Progenitor cell of endocrine pancreas (in vitro differentiated cells): ENCODE measurements around the gene ABCB7. TPM values are rescaled to one million over a fixed set of nuclear protein-coding genes. Genes with fewer than 3 reads are reported as not detected.
"Not testable (repeated sequence)": the region's sequence is repeated elsewhere in the genome, so short reads cannot be mapped to it uniquely, and the experiment has no call there.

Experiments
- DNase-seq: peaks from one replicate; pipeline ENCODE4 v3.0.0; 2021; ENCODE audit warnings: low spot score; ENCODE audit not compliant: unreplicated experiment
- H3K27ac Mint-ChIP-seq: 2 replicates; pipeline ENCODE4 v1.8.0; 2021; ENCODE audit warnings: mild to moderate bottlenecking, moderate library complexity, mixed read lengths
- H3K27me3 Mint-ChIP-seq: 2 replicates; pipeline ENCODE4 v1.8.0; 2021; ENCODE audit warnings: mixed read lengths
- H3K36me3 Mint-ChIP-seq: 2 replicates; pipeline ENCODE4 v1.8.0; 2022; ENCODE audit warnings: mixed read lengths; ENCODE audit not compliant: insufficient read depth
- H3K4me1 Mint-ChIP-seq: 2 replicates; pipeline ENCODE4 v1.8.0; 2021; ENCODE audit warnings: low read depth, mixed read lengths
- H3K4me3 Mint-ChIP-seq: 2 replicates; pipeline ENCODE4 v1.8.0; 2021; ENCODE audit warnings: low read depth, mild to moderate bottlenecking, moderate library complexity, mixed read lengths
- H3K9me3 Mint-ChIP-seq: 2 replicates; pipeline ENCODE4 v1.8.0; 2021; ENCODE audit warnings: low read depth, mixed read lengths
- CTCF ChIP-seq: fragments of 200-600 bp; sonication (generic); IDR thresholded peaks from one replicate; pipeline ENCODE4 v1.5.0; 2021; ENCODE audit warnings: antibody characterized with exemption, mild to moderate bottlenecking; ENCODE audit not compliant: unreplicated experiment
- long read RNA-seq: library from polyadenylated mRNA; unstranded; transcript quantifications from one replicate; pipeline ENCODE4 v2.0.0, GENCODE V29; 2020
- total RNA-seq: library from RNA; stranded (reverse); gene quantifications from 2 replicates; pipeline ENCODE4 v1.2.1, GENCODE V29; 2021

ABCB7 gene
- 37.0 and 40.0 TPM in 2 replicates for total RNA-seq
- long read RNA-seq, full-length matches to known transcripts, result 196 of 243 reads
- long read RNA-seq, partial matches to known transcripts, result 22 of 243 reads
- long read RNA-seq, other reads (novel, unspliced or antisense), result 25 of 243 reads

GRCh38 chrX:75155827-75156525 is at the start of gene ABCB7:
Gene ABCB7 (minus strand): TSS chrX:75156283. CDS start chrX:75156272, 11 bp downstream.
- TF ChIP-seq CTCF, result peak; percentile 27
- Mint-ChIP-seq H3K4me3 (peak within 1 kb of the TSS; percentile 89), H3K27ac (peak within 1 kb of the TSS; percentile 98), H3K4me1 (peaks cover 10% of the 10 kb centered on the region), H3K36me3 (no peaks in the 10 kb centered on the region), H3K9me3 (peaks cover 18% of the 10 kb centered on the region), H3K27me3 (no peaks in the 10 kb centered on the region)
- DNase-seq, result peak; percentile 27

- Mint-ChIP-seq H3K36me3 (peaks cover 11% of the 10 kb centered on the region), H3K4me3 (peak overlapping the region; percentile 36), H3K9me3 (peaks cover 42% of the 10 kb centered on the region)
- H3K27me3 Mint-ChIP-seq, H3K4me1 Mint-ChIP-seq, H3K27ac Mint-ChIP-seq, DNase-seq: not testable (repeated sequence)
Observed at GRCh38 chrX:75188415-75189206, 32.5 kb upstream of the ABCB7 start.

GRCh38 chrX:75181721-75182120 is 25.6 kb upstream of the ABCB7 start:
- no peak overlapping the region for H3K27ac Mint-ChIP-seq
- H3K27me3 Mint-ChIP-seq, result no peaks in the 10 kb centered on the region
- H3K4me1 Mint-ChIP-seq, result no peaks in the 10 kb centered on the region
- DNase-seq, result no peak
- H3K36me3 Mint-ChIP-seq, result no peaks in the 10 kb centered on the region
- no peak for TF ChIP-seq CTCF
- no peak overlapping the region for H3K4me3 Mint-ChIP-seq
- H3K9me3 Mint-ChIP-seq, result peaks cover 37% of the 10 kb centered on the region

- not testable (repeated sequence) for H3K36me3 Mint-ChIP-seq, H3K4me3 Mint-ChIP-seq, H3K27ac Mint-ChIP-seq
Observed at GRCh38 chrX:75179536-75180293, 23.6 kb upstream of the ABCB7 start.

GRCh38 chrX:75172257-75172890 is 16.3 kb upstream of the ABCB7 start:
- H3K27me3 Mint-ChIP-seq, H3K36me3 Mint-ChIP-seq, H3K27ac Mint-ChIP-seq, H3K4me3 Mint-ChIP-seq, H3K4me1 Mint-ChIP-seq, DNase-seq: not testable (repeated sequence)
- peaks cover 47% of the 10 kb centered on the region for H3K9me3 Mint-ChIP-seq

More at GRCh38 chrX:75179536-75180293, 23.6 kb upstream of the ABCB7 start:
- H3K9me3 Mint-ChIP-seq, result peaks cover 46% of the 10 kb centered on the region
- not testable (repeated sequence) for DNase-seq, H3K27me3 Mint-ChIP-seq, H3K4me1 Mint-ChIP-seq

GRCh38 chrX:75158054-75158453 is 2.0 kb upstream of the ABCB7 start:
- H3K4me3 Mint-ChIP-seq, result no peak overlapping the region
- H3K27ac Mint-ChIP-seq, result no peak overlapping the region
- H3K36me3 Mint-ChIP-seq, result no peaks in the 10 kb centered on the region
- H3K9me3 Mint-ChIP-seq, result peaks cover 14% of the 10 kb centered on the region
- TF ChIP-seq CTCF, result no peak
- no peaks in the 10 kb centered on the region for H3K27me3 Mint-ChIP-seq
- H3K4me1 Mint-ChIP-seq, result peaks cover 10% of the 10 kb centered on the region
- DNase-seq, result no peak
